Nephron progenitor cell (in vitro differentiated cells): ENCODE results near the gene PHKA1.
"Not testable (repeated sequence)": the region's sequence is repeated elsewhere in the genome, so short reads cannot be mapped to it uniquely, and the experiment has no call there.

Source experiments
- DNase-seq: peaks from one replicate; pipeline ENCODE4 v3.0.0; 2021
- H3K27ac Mint-ChIP-seq: 2 replicates; pipeline ENCODE4 v1.8.0; 2021; ENCODE audit warnings: mild to moderate bottlenecking, moderate library complexity, mixed read lengths
- H3K27me3 Mint-ChIP-seq: 2 replicates; pipeline ENCODE4 v1.8.0; 2021; ENCODE audit warnings: mild to moderate bottlenecking, low read depth, mixed read lengths; ENCODE audit not compliant: poor library complexity
- H3K36me3 Mint-ChIP-seq: 2 replicates; pipeline ENCODE4 v1.8.0; 2021; ENCODE audit warnings: low read depth, mixed read lengths
- H3K4me1 Mint-ChIP-seq: 2 replicates; pipeline ENCODE4 v1.8.0; 2021; ENCODE audit warnings: mixed read lengths
- H3K4me3 Mint-ChIP-seq: 2 replicates; pipeline ENCODE4 v1.8.0; 2021; ENCODE audit warnings: mild to moderate bottlenecking, moderate library complexity, mixed read lengths
- H3K9me3 Mint-ChIP-seq: 2 replicates; pipeline ENCODE4 v1.8.0; 2021; ENCODE audit warnings: mild to moderate bottlenecking, moderate library complexity, mixed read lengths
- CTCF ChIP-seq: fragments of 200-600 bp; sonication (generic); IDR thresholded peaks from 2 replicates; pipeline ENCODE4 v1.5.0; 2021; ENCODE audit warnings: antibody characterized with exemption

The PHKA1 gene

GRCh38 chrX:72573158-72573511 lies 141.0 kb downstream of the PHKA1 start:
- H3K27ac Mint-ChIP-seq, result no peak overlapping the region
- H3K27me3 Mint-ChIP-seq, result peaks cover 14% of the 10 kb centered on the region
- TF ChIP-seq CTCF, result no peak
- peaks cover 10% of the 10 kb centered on the region for H3K4me1 Mint-ChIP-seq
- H3K9me3 Mint-ChIP-seq, result peaks cover 38% of the 10 kb centered on the region
- no peak for DNase-seq
- H3K36me3 Mint-ChIP-seq, result peaks cover 10% of the 10 kb centered on the region
- peak overlapping the region; percentile 95 for H3K4me3 Mint-ChIP-seq

GRCh38 chrX:72572248-72573157 lies 141.6 kb downstream of the PHKA1 start, which contains the start of gene HDAC8:
HDAC8 (minus strand) TSS chrX:72572843; CDS start chrX:72572761, 82 bp downstream.
- H3K27ac Mint-ChIP-seq, result peak within 1 kb of the TSS; percentile 71
- peak within 1 kb of the TSS; percentile 95 for H3K4me3 Mint-ChIP-seq
- peaks cover 10% of the 10 kb centered on the region for H3K4me1 Mint-ChIP-seq
- DNase-seq, result peak; percentile 57
- peaks cover 14% of the 10 kb centered on the region for H3K27me3 Mint-ChIP-seq
- no peak for TF ChIP-seq CTCF
- peaks cover 42% of the 10 kb centered on the region for H3K9me3 Mint-ChIP-seq
- peaks cover 16% of the 10 kb centered on the region for H3K36me3 Mint-ChIP-seq

- H3K27me3 Mint-ChIP-seq, result peaks cover 4% of the 10 kb centered on the region
- peaks cover 10% of the 10 kb centered on the region for H3K4me1 Mint-ChIP-seq
- no peak overlapping the region for H3K27ac Mint-ChIP-seq
- no peak overlapping the region for H3K4me3 Mint-ChIP-seq
- no peak for TF ChIP-seq CTCF
- peaks cover 37% of the 10 kb centered on the region for H3K36me3 Mint-ChIP-seq
- H3K9me3 Mint-ChIP-seq, result peaks cover 48% of the 10 kb centered on the region
- DNase-seq, result no peak
Measured at GRCh38 chrX:72569786-72570185, 144.3 kb downstream of the PHKA1 start.

- H3K36me3 Mint-ChIP-seq, result peaks cover 46% of the 10 kb centered on the region
- DNase-seq, result no peak
- H3K4me3 Mint-ChIP-seq, result no peak overlapping the region
Measured at GRCh38 chrX:72568406-72569092, 145.6 kb downstream of the PHKA1 start.

GRCh38 chrX:72566448-72566847 lies 147.7 kb downstream of the PHKA1 start:
- no peak for DNase-seq
- no peak for TF ChIP-seq CTCF
- Mint-ChIP-seq H3K27me3 (no peaks in the 10 kb centered on the region), H3K4me3 (no peak overlapping the region), H3K4me1 (peaks cover 4% of the 10 kb centered on the region), H3K9me3 (peaks cover 38% of the 10 kb centered on the region), H3K27ac (no peak overlapping the region), H3K36me3 (peaks cover 58% of the 10 kb centered on the region)

More at GRCh38 chrX:72568406-72569092, 145.6 kb downstream of the PHKA1 start:
- Mint-ChIP-seq H3K9me3 (peaks cover 41% of the 10 kb centered on the region), H3K4me1 (peaks cover 10% of the 10 kb centered on the region), H3K27ac (no peak overlapping the region), H3K27me3 (peaks cover 2% of the 10 kb centered on the region)
- no peak for TF ChIP-seq CTCF

- not testable (repeated sequence) for H3K4me1 Mint-ChIP-seq, H3K4me3 Mint-ChIP-seq, H3K27me3 Mint-ChIP-seq, H3K27ac Mint-ChIP-seq, DNase-seq
- H3K36me3 Mint-ChIP-seq, result peaks cover 85% of the 10 kb centered on the region
- H3K9me3 Mint-ChIP-seq, result peaks cover 75% of the 10 kb centered on the region
Measured at GRCh38 chrX:72559655-72560054, 154.5 kb downstream of the PHKA1 start.
